NCI-H2196 (cell line): ENCODE measurements around the gene SH3RF3.

Experiments
- DNase-seq: peaks from one replicate; lab custom pipeline; 2025; ENCODE audit not compliant: unreplicated experiment; lab: John Stamatoyannopoulos, UW

SH3RF3 gene

GRCh38 chr2:109300582-109300981 is 171.6 kb downstream of the SH3RF3 start:
- no peak for DNase-seq

- DNase-seq = no peak
These were observed 172.7 kb downstream of the SH3RF3 start for GRCh38 chr2:109301746-109302145.

GRCh38 chr2:109302319-109302718 is 173.3 kb downstream of the SH3RF3 start:
- DNase-seq = no peak

- no peak for DNase-seq
These were observed 175.2 kb downstream of the SH3RF3 start for GRCh38 chr2:109304242-109304641.

GRCh38 chr2:109304731-109305470 is 175.9 kb downstream of the SH3RF3 start:
- DNase-seq = no peak

- no peak for DNase-seq
These were observed 176.6 kb downstream of the SH3RF3 start for GRCh38 chr2:109305490-109306167.

GRCh38 chr2:109306190-109306589 is 177.2 kb downstream of the SH3RF3 start:
- no peak for DNase-seq

- DNase-seq = no peak
These were observed 182.8 kb downstream of the SH3RF3 start for GRCh38 chr2:109311771-109312170.

- no peak for DNase-seq
These were observed 183.9 kb downstream of the SH3RF3 start for GRCh38 chr2:109312902-109313301.

GRCh38 chr2:109313343-109313742 is 184.3 kb downstream of the SH3RF3 start:
- DNase-seq = no peak

GRCh38 chr2:109316091-109316490 is 187.1 kb downstream of the SH3RF3 start:
- peak; percentile 19 for DNase-seq

GRCh38 chr2:109317471-109318095 is 188.6 kb downstream of the SH3RF3 start:
- no peak for DNase-seq

- peak; percentile 51 for DNase-seq
These were observed 189.3 kb downstream of the SH3RF3 start for GRCh38 chr2:109318150-109318948.

- no peak for DNase-seq
These were observed 189.9 kb downstream of the SH3RF3 start for GRCh38 chr2:109318949-109319342.

GRCh38 chr2:109320195-109320922 is 191.4 kb downstream of the SH3RF3 start:
- no peak for DNase-seq

GRCh38 chr2:109321570-109321969 is 192.6 kb downstream of the SH3RF3 start:
- DNase-seq = no peak

GRCh38 chr2:109322111-109322510 is 193.1 kb downstream of the SH3RF3 start:
- DNase-seq = no peak

- DNase-seq = no peak
These were observed 193.6 kb downstream of the SH3RF3 start for GRCh38 chr2:109322641-109323040.

GRCh38 chr2:109324861-109325260 is 195.9 kb downstream of the SH3RF3 start:
- DNase-seq = no peak

- no peak for DNase-seq
These were observed 196.6 kb downstream of the SH3RF3 start for GRCh38 chr2:109325570-109325969.

GRCh38 chr2:109326306-109326705 is 197.3 kb downstream of the SH3RF3 start:
- DNase-seq = no peak
